PFSK-1 (cell line): ENCODE results near the gene SLC26A11.

ENCODE experiments used
- FOXP2 ChIP-seq: optimal IDR thresholded peaks from 2 replicates; pipeline ENCODE3; 2011; ENCODE audit warnings: borderline replicate concordance, control low read depth, inconsistent platforms; ENCODE audit not compliant: insufficient read depth; ENCODE audit errors: extremely low read length, extremely low read depth
- POLR2AphosphoS5 ChIP-seq: IDR thresholded peaks from 2 replicates; pipeline ENCODE4 v1.6.1; 2012; ENCODE audit warnings: low read depth, mild to moderate bottlenecking, control low read depth, low read length, moderate library complexity
- REST ChIP-seq, 2 experiments: IDR thresholded peaks; 2 replicates each; pipeline versions ENCODE4 v1.6.1 to v1.8.0; 2011 to 2012; ENCODE audit warnings: low read depth in 2 of 2, low read length in 2 of 2, control low read depth in 1 of 2, inconsistent platforms in 1 of 2, mild to moderate bottlenecking in 1 of 2, moderate library complexity in 1 of 2; ENCODE audit not compliant: insufficient read depth in 1 of 2

GRCh38 chr17:80264205-80265075 is 44.2 kb downstream of the SLC26A11 start:
- TF ChIP-seq POLR2AphosphoS5 (no peak), REST (IDR thresholded peaks at IDR 0.05; ENCODE audit: insufficient read depth in 1 of 2, low read depth in 2 of 2, low read length in 2 of 2) (no peak), FOXP2 (no peak)
